Naive thymus-derived CD4-positive, alpha-beta T cell (primary cell): ENCODE measurements around the gene PTPRE. TPM values are rescaled to one million over a fixed set of nuclear protein-coding genes. Genes with fewer than 3 reads are reported as not detected.

ENCODE experiments used
- ATAC-seq: fragments of 150-1000 bp; cut with Tn5 transposase; 2 replicates; pipeline ENCODE4 v1.10.0; 2021; ENCODE audit warnings: mild to moderate bottlenecking, moderate library complexity
- CTCF ChIA-PET: fragments of 350-600 bp; sonication (Branson Sonifier 250); formaldehyde crosslinking; loops from one replicate; lab custom pipeline; 2021; ENCODE audit warnings: antibody characterized with exemption; lab: Charles Lee
- POLR2A ChIA-PET: fragments of 350-600 bp; sonication (Branson Sonifier 250); formaldehyde crosslinking; loops from one replicate; lab custom pipeline; 2021; ENCODE audit warnings: antibody characterized with exemption, inconsistent platforms; lab: Charles Lee
- DNase-seq, 9 donors: peaks; one replicate each; pipeline versions ENCODE4 v3.0.0 to v3.0.0-alpha.2; 2020 to 2022; ENCODE audit warnings: mixed read lengths in 1 of 9
- H3K27ac ChIP-seq: one replicate; pipeline ENCODE4 v1.7.0; 2013; ENCODE audit warnings: mild to moderate bottlenecking, low read depth, low read length, moderate library complexity
- H3K27me3 ChIP-seq, 2 donors: one replicate each; pipeline ENCODE4 v1.7.0; 2013; ENCODE audit warnings: low read length in 2 of 2, mild to moderate bottlenecking in 2 of 2, moderate library complexity in 2 of 2; ENCODE audit not compliant: control insufficient read depth in 2 of 2, insufficient read depth in 2 of 2
- H3K36me3 ChIP-seq, 3 experiments: 1 replicate in 2 of 3; 2 replicates in 1 of 3; pipeline ENCODE4 v1.7.0; 2013; ENCODE audit warnings: low read length in 3 of 3, mild to moderate bottlenecking in 3 of 3, moderate library complexity in 1 of 3; ENCODE audit not compliant: insufficient read depth in 3 of 3, control insufficient read depth in 2 of 3
- H3K4me1 ChIP-seq, 2 donors: one replicate each; pipeline ENCODE4 v1.7.0; 2013; ENCODE audit warnings: low read length in 2 of 2, mild to moderate bottlenecking in 2 of 2, moderate library complexity in 1 of 2; ENCODE audit not compliant: control insufficient read depth in 2 of 2, insufficient read depth in 2 of 2
- H3K4me3 ChIP-seq: 2 replicates; pipeline ENCODE4 v1.7.0; 2013; ENCODE audit warnings: mild to moderate bottlenecking, low read length
- H3K9me3 ChIP-seq, 3 experiments: 1 replicate in 2 of 3; 2 replicates in 1 of 3; pipeline ENCODE4 v1.7.0; 2013; ENCODE audit warnings: low read length in 3 of 3; ENCODE audit not compliant: control insufficient read depth in 2 of 3
- H3K27ac Mint-ChIP-seq, 9 donors: one replicate each; pipeline ENCODE4 v1.8.0; 2020 to 2022; ENCODE audit warnings: mixed read lengths in 9 of 9, mild to moderate bottlenecking in 8 of 9, moderate library complexity in 5 of 9, inconsistent platforms in 2 of 9
- H3K27me3 Mint-ChIP-seq, 5 donors: one replicate each; pipeline ENCODE4 v1.8.0; 2021 to 2022; ENCODE audit warnings: mixed read lengths in 5 of 5, mild to moderate bottlenecking in 1 of 5
- H3K36me3 Mint-ChIP-seq, 5 donors: one replicate each; pipeline ENCODE4 v1.8.0; 2020 to 2022; ENCODE audit warnings: mixed read lengths in 5 of 5, mild to moderate bottlenecking in 3 of 5, inconsistent platforms in 1 of 5
- H3K4me1 Mint-ChIP-seq, 7 donors: one replicate each; pipeline ENCODE4 v1.8.0; 2020 to 2022; ENCODE audit warnings: mixed read lengths in 7 of 7, mild to moderate bottlenecking in 3 of 7, inconsistent platforms in 1 of 7
- H3K4me3 Mint-ChIP-seq, 10 donors: one replicate each; pipeline ENCODE4 v1.8.0; 2020 to 2022; ENCODE audit warnings: mild to moderate bottlenecking in 10 of 10, mixed read lengths in 10 of 10, moderate library complexity in 6 of 10, inconsistent platforms in 2 of 10
- H3K9me3 Mint-ChIP-seq, 11 donors: one replicate each; pipeline ENCODE4 v1.8.0; 2020 to 2022; ENCODE audit warnings: mixed read lengths in 11 of 11, mild to moderate bottlenecking in 4 of 11, inconsistent platforms in 1 of 11, moderate library complexity in 1 of 11
- intact Hi-C, 2 donors: fragments of 100-400 bp; cut with micrococcal nuclease; formaldehyde crosslinking; loops; one replicate each; pipeline ENCODE4 v1.15.1; 2023
- polyA plus RNA-seq, 2 donors: library from polyadenylated mRNA; unstranded; fragments of 300-500 nt; fragmentation: Illumina TruSeq; gene quantifications; one replicate each; pipeline ENCODE4 v1.2.3, GENCODE V29; 2021
- total RNA-seq, 6 experiments: library from RNA in 5 of 6; stranded (reverse) in 5 of 6; gene quantifications; 1 replicate in 5 of 6; 2 replicates in 1 of 6; pipeline ENCODE4 v1.2.3 and lab custom pipeline; 2021 to 2026

Gene PTPRE
- total and polyA plus RNA-seq, 7 experiments from 2014 or later: 6.6 to 237 (median 27.9) TPM

- H3K4me1 ChIP-seq: no peaks in the 10 kb centered on the region
- DNase-seq: no peak
- ATAC-seq: no peak
- peaks cover under 1 to 13% (median 8%) of the 10 kb centered on the region in 5 donors for H3K27me3 Mint-ChIP-seq
- H3K27me3 ChIP-seq: no peaks in the 10 kb centered on the region
- H3K27ac ChIP-seq: no peak overlapping the region
- no peaks in the 10 kb centered on the region for H3K36me3 Mint-ChIP-seq
- H3K36me3 ChIP-seq: no peaks in the 10 kb centered on the region
- ChIA-PET POLR2A (no interaction called here), CTCF (no interaction called here)
- H3K4me1 Mint-ChIP-seq: no peaks in the 10 kb centered on the region
- H3K9me3 Mint-ChIP-seq: no peaks in the 10 kb centered on the region
- intact Hi-C loops: no loop called here
- H3K9me3 ChIP-seq: no peaks in the 10 kb centered on the region
- no peak overlapping the region for H3K4me3 ChIP-seq
- H3K27ac Mint-ChIP-seq: peak overlapping the region in 1 of 9 donors; percentile 10
- no peak overlapping the region for H3K4me3 Mint-ChIP-seq
Measured at GRCh38 chr10:127888521-127889312, 18.2 kb upstream of the PTPRE start.

GRCh38 chr10:127889605-127890195 is 17.2 kb upstream of the PTPRE start:
- Histone ChIP-seq H3K9me3 (no peaks in the 10 kb centered on the region), H3K4me1 (no peaks in the 10 kb centered on the region), H3K36me3 (no peaks in the 10 kb centered on the region), H3K27me3 (no peaks in the 10 kb centered on the region), H3K27ac (no peak overlapping the region), H3K4me3 (no peak overlapping the region)
- Mint-ChIP-seq H3K4me1 (peaks cover 0 to 1% (median 0%) of the 10 kb centered on the region in 7 donors), H3K27ac (no peak overlapping the region), H3K9me3 (no peaks in the 10 kb centered on the region), H3K27me3 (peaks cover 6 to 19% (median 8%) of the 10 kb centered on the region in 5 donors), H3K36me3 (no peaks in the 10 kb centered on the region), H3K4me3 (no peak overlapping the region)
- ATAC-seq (peak; percentile 61), DNase-seq (no peak)
- ChIA-PET POLR2A (no interaction called here), CTCF (no interaction called here)
- intact Hi-C loops: no loop called here

- H3K4me1 Mint-ChIP-seq: peaks cover 0 to 6% (median 0%) of the 10 kb centered on the region in 7 donors
- no peak overlapping the region for H3K4me3 Mint-ChIP-seq
- H3K4me3 ChIP-seq: no peak overlapping the region
- ATAC-seq: peak; percentile 22
- ChIA-PET CTCF (no interaction called here), POLR2A (no interaction called here)
- H3K4me1 ChIP-seq: no peaks in the 10 kb centered on the region
- no peaks in the 10 kb centered on the region for H3K36me3 ChIP-seq
- H3K36me3 Mint-ChIP-seq: no peaks in the 10 kb centered on the region
- H3K27me3 ChIP-seq: no peaks in the 10 kb centered on the region
- H3K27me3 Mint-ChIP-seq: peaks cover 6 to 24% (median 8%) of the 10 kb centered on the region in 5 donors
- peaks cover 0 to 2% (median 0%) of the 10 kb centered on the region in 11 donors for H3K9me3 Mint-ChIP-seq
- no peak for DNase-seq
- intact Hi-C loops: no loop called here
- H3K27ac ChIP-seq: no peak overlapping the region
- no peak overlapping the region for H3K27ac Mint-ChIP-seq
- no peaks in the 10 kb centered on the region for H3K9me3 ChIP-seq
Measured at GRCh38 chr10:127890216-127890615, 16.7 kb upstream of the PTPRE start.

- DNase-seq (no peak), ATAC-seq (no peak)
- ChIA-PET CTCF (no interaction called here), POLR2A (no interaction called here)
- Mint-ChIP-seq H3K9me3 (peaks cover 0 to 2% (median 0%) of the 10 kb centered on the region in 11 donors), H3K27ac (no peak overlapping the region), H3K4me1 (peaks cover 0 to 9% (median 0%) of the 10 kb centered on the region in 7 donors), H3K27me3 (peaks cover 6 to 26% (median 10%) of the 10 kb centered on the region in 5 donors), H3K36me3 (no peaks in the 10 kb centered on the region), H3K4me3 (no peak overlapping the region)
- Histone ChIP-seq H3K27me3 (no peaks in the 10 kb centered on the region), H3K4me1 (no peaks in the 10 kb centered on the region), H3K4me3 (no peak overlapping the region), H3K36me3 (no peaks in the 10 kb centered on the region), H3K9me3 (no peaks in the 10 kb centered on the region), H3K27ac (no peak overlapping the region)
- intact Hi-C loops: no loop called here
Measured at GRCh38 chr10:127890832-127891334, 16.0 kb upstream of the PTPRE start.

GRCh38 chr10:127892743-127893142 is 14.2 kb upstream of the PTPRE start, which contains the start of gene CLRN3:
CLRN3 (minus strand) TSS chr10:127892941; CDS start chr10:127892784, 157 bp downstream.
- Histone ChIP-seq H3K27ac (no peak within 1 kb of the TSS), H3K9me3 (no peaks in the 10 kb centered on the region), H3K4me3 (no peak within 1 kb of the TSS), H3K27me3 (no peaks in the 10 kb centered on the region), H3K4me1 (no peaks in the 10 kb centered on the region), H3K36me3 (no peaks in the 10 kb centered on the region)
- ATAC-seq: no peak
- POLR2A ChIA-PET: no interaction called here
- H3K27ac Mint-ChIP-seq: no peak within 1 kb of the TSS
- peaks cover 0 to 9% (median 0%) of the 10 kb centered on the region in 7 donors for H3K4me1 Mint-ChIP-seq
- H3K27me3 Mint-ChIP-seq: peaks cover 6 to 28% (median 10%) of the 10 kb centered on the region in 5 donors
- CTCF ChIA-PET: no interaction called here
- no peak for DNase-seq
- H3K4me3 Mint-ChIP-seq: no peak within 1 kb of the TSS
- no peaks in the 10 kb centered on the region for H3K36me3 Mint-ChIP-seq
- intact Hi-C loops: no loop called here
- H3K9me3 Mint-ChIP-seq: peaks cover 0 to 4% (median under 1%) of the 10 kb centered on the region in 11 donors

- ChIA-PET POLR2A (no interaction called here), CTCF (no interaction called here)
- H3K4me1 Mint-ChIP-seq: peaks cover 0 to 9% (median 0%) of the 10 kb centered on the region in 7 donors
- H3K9me3 Mint-ChIP-seq: peaks cover 0 to 14% (median 6%) of the 10 kb centered on the region in 11 donors
- intact Hi-C loops: no loop called here
- Histone ChIP-seq H3K27me3 (no peaks in the 10 kb centered on the region), H3K36me3 (no peaks in the 10 kb centered on the region), H3K4me1 (no peaks in the 10 kb centered on the region), H3K4me3 (no peak overlapping the region), H3K9me3 (no peaks in the 10 kb centered on the region), H3K27ac (no peak overlapping the region)
- H3K4me3 Mint-ChIP-seq: no peak overlapping the region
- peaks cover 0 to 5% (median 0%) of the 10 kb centered on the region in 5 donors for H3K36me3 Mint-ChIP-seq
- ATAC-seq (no peak), DNase-seq (no peak)
- peaks cover 13 to 37% (median 19%) of the 10 kb centered on the region in 5 donors for H3K27me3 Mint-ChIP-seq
- H3K27ac Mint-ChIP-seq: no peak overlapping the region
Measured at GRCh38 chr10:127894146-127894545, 12.8 kb upstream of the PTPRE start.
